ENCODE measurements around the gene CNTNAP5. TPM values are rescaled to one million over a fixed set of nuclear protein-coding genes. Genes with fewer than 3 reads are reported as not detected.
A peak's percentile ranks its signal among the peaks of the same experiment; 100 is the strongest.

Gene CNTNAP5
- polyA plus RNA-seq, 4 donors = 0.06 to 0.75 (median 0.12) TPM

DNA sequence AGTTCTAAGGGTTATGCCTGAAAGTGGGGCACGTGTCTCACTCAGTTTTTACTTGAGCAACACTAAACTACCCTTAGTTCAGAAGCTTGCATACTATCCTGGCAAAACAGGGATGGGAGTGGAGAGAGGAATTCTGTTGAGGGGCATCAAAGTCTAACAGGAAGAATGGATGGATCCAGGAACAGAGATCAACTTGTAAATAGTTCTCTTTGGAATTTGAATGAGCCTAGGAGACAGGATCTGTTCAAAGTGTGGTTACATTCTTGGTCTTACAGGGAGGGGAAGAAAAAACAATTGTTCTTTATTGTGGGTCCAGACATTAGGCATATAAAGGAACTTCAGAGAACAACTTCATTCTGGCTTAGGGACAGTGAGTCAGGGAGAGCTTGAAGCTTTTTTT lies 560.2 kb downstream of the CNTNAP5 start:
- no peak for DNase-seq (ENCODE audit: low read depth in 4 of 4, low spot score in 3 of 4)

DNA sequence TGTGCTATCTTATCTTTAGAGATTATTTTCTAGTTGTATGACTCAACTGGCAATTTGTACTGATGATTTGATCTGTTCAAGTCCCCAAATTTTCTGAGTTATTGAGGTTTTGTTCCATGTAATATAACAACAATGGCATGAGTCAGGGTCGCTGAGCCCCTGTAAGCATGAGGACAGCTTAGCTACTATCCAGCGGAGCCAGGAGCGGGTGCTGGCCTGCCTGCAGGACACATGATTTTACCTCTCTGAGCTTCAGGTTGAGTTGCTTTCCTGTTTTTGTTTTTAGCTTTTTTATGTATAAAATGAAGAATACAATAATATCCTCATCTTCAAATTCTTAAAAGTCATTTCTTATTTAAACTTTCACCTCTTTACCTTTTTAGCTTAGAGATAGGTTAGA lies 561.1 kb downstream of the CNTNAP5 start:
- DNase-seq (ENCODE audit: low read depth in 4 of 4, low spot score in 3 of 4) = no peak

DNA sequence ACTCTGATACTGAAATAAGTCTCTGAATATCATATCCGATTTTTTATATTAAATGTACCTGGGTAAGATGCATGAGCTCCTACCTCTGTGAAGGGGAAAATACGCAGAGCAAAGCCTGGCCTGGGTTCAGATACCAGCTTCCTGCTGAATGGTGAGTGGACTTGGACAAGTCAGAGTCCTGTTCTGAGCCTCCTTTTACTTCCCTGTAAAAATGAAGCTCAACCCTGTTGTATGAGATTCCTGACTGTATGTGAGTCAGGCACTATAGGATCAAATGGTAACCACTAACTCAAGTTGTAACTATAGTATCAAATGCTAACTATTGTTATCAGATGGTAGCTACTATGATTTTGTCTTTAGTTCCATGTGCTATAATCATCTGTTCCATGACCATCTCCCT lies 561.7 kb downstream of the CNTNAP5 start:
- no peak for DNase-seq (ENCODE audit: low read depth in 4 of 4, low spot score in 3 of 4)

GRCh38 chr2:124589971-124590370 lies 564.9 kb downstream of the CNTNAP5 start:
- no peak for DNase-seq (ENCODE audit: low read depth in 4 of 4, low spot score in 3 of 4)

GRCh38 chr2:124602759-124603158 lies 577.7 kb downstream of the CNTNAP5 start:
- DNase-seq (ENCODE audit: low read depth in 4 of 4, low spot score in 3 of 4) = no peak

DNA sequence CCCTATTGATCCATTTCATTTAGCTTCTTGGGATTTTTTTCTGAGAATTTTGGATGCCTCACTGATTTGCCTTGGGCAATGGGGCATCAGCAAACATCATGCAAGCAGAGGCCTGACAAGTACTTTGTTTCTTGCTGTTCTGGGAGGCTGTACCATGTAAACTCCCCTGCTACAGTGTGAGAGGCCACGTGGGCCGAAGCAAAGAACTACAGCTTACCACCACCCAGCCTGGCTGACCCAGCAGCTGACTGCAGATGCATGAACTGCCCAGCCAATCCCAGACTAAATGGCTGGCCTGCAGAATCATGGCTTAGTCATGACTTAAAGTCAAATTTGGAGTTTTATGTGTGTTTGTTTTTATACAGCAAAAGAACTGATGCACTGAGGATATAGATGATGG lies 579.9 kb downstream of the CNTNAP5 start:
- no peak for DNase-seq (ENCODE audit: low read depth in 4 of 4, low spot score in 3 of 4)

DNA sequence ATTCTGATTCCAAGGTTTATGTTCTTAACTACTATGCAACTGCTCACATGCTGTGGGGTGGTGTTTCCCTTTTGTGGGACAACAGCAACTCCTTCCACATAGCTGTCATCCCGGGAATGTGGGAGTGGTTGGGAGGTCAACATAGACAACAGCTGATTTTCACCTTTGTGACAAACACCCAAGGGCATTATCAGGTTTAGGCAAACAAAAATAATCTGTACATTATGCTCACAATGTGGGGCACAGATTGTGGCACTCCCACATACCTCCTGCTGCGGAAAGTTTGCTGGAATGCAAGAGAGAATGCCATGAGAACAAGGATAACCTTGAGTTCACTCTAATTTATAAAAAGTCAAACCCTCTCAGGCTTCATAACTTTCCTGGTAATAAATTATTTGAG lies 582.6 kb downstream of the CNTNAP5 start:
- DNase-seq (ENCODE audit: low read depth in 4 of 4, low spot score in 3 of 4) = no peak

- no peak for DNase-seq (ENCODE audit: low read depth in 4 of 4, low spot score in 3 of 4)
These were observed 584.6 kb downstream of the CNTNAP5 start for GRCh38 chr2:124609667-124610066.

DNA sequence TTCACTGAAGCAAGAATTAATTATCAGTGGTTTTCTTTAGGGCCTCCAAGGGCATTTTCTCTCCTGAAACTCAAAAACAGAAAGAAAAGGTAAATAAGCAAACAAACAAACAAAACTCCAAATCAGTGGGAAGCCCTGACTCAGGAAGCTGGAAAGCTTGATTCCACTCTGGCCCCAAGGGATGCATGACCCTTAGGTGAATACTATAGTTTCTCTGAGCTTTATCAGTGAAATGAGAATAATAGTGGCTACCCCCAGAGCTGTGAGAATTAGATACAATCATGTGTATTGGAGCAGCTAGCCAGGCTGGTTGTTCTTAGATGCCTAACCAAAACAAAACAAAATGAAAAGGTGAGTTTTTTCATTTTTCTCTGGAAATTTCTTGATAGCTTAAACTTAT lies 585.1 kb downstream of the CNTNAP5 start:
- DNase-seq (ENCODE audit: low read depth in 4 of 4, low spot score in 3 of 4) = no peak

DNA sequence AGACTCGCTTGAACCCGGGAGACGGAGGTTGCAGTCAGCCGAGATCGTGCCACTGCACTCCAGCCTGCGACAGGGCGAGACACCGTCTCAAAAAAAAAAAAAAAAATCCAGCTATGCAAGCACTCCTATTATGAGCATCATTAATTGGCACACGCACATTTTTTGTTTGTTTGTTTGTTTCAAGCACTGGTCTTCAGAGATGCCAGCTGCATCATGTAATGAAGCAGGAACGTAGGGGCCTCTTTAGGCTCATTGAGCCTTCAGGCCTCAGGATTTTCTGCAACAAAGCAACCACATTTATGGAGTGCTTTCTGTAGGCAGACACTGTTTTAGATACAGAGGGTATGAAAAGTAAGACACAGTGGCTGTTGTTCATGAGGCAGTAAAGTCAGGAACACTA lies 585.8 kb downstream of the CNTNAP5 start:
- no peak for DNase-seq (ENCODE audit: low read depth in 4 of 4, low spot score in 3 of 4)

DNA sequence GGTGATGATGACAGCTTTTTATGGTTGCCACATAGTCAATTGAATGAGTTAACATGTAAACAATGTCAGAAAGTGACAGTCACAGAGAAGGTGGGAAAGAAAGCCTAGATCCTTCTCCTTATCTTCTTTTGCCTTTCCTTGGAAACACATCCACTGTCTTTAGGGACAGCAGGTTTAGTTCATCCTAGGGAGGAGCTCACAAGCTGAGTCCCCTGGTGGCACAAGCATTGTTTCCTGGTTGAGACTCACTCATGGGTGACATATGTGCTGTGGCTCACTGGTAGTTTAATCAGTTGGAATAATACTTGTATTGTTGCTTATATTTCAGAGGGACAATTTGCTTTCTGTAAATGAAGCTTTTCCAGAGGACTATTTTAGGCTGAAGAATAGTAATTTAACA lies 598.5 kb downstream of the CNTNAP5 start:
- DNase-seq (ENCODE audit: low read depth in 4 of 4, low spot score in 3 of 4) = no peak

DNA sequence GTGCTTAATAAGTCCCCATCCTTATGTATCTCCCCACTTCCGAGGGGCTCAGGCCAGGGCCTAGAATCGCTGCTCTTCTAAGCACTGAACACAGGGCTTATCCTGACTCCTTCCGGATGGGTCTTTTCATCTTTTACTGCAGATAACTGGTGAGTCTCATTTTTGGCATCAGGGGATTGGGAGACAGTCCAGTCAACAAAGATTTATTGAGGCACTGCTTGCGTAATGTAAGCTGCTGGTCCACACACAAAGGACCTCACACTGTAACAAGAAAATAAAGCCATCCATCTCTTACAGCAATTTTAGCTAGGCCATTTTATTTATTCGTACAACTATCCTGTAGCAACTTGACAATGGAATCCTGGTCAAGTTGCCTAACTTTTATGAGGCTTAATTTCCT lies 600.5 kb downstream of the CNTNAP5 start:
- DNase-seq (ENCODE audit: low read depth in 4 of 4, low spot score in 3 of 4) = no peak

GRCh38 chr2:124626993-124627392 lies 601.9 kb downstream of the CNTNAP5 start:
- no peak for DNase-seq (ENCODE audit: low read depth in 4 of 4, low spot score in 3 of 4)

- DNase-seq (ENCODE audit: low read depth in 4 of 4, low spot score in 3 of 4) = no peak
These were observed 608.7 kb downstream of the CNTNAP5 start for GRCh38 chr2:124633812-124634211.

DNA sequence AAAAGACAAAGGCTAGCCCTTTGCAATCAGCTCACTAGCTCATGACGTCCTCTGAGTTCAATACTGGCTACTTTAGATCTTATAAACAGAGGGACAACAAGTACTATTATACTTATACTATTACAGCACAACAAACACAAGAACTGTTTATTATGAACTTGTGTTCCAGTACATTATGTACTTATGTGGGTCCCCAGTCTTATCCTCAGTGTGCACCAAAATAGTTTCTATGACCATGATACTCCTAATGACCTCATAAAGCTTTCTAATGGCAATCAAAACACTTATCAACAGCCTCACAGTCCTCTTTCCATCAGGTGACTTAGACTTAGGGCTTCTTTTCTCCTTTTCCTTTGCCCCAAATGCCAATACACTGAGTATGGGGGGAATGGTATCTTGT lies 614.4 kb downstream of the CNTNAP5 start:
- no peak for DNase-seq (ENCODE audit: low read depth in 4 of 4, low spot score in 3 of 4)

DNA sequence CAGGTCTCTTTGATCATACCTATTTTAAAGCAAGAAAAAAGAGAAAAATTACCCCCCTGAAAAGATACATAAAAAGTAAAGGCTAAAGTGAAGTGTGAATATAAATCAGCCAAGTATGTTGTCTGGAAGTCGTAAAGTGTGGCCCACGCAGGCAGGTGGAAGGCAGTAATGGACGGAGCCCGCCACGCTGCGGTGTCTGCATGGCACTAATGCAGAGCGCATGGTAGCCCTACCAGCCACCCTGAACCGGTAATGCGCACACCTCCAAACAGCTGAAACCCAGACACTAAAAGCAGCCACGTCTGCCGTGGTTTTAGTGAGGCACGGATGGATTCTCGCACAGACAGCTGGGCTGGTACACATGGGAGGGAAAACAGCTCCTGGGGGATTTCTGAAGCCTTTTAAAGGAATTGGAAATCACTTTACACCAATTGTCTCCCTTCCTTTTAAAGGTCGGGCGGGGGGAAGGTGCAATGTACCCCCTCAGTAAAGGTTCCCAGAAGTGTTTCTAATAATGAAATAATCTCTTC lies 615.2 kb downstream of the CNTNAP5 start:
- no peak for DNase-seq (ENCODE audit: low read depth in 4 of 4, low spot score in 3 of 4)

DNA sequence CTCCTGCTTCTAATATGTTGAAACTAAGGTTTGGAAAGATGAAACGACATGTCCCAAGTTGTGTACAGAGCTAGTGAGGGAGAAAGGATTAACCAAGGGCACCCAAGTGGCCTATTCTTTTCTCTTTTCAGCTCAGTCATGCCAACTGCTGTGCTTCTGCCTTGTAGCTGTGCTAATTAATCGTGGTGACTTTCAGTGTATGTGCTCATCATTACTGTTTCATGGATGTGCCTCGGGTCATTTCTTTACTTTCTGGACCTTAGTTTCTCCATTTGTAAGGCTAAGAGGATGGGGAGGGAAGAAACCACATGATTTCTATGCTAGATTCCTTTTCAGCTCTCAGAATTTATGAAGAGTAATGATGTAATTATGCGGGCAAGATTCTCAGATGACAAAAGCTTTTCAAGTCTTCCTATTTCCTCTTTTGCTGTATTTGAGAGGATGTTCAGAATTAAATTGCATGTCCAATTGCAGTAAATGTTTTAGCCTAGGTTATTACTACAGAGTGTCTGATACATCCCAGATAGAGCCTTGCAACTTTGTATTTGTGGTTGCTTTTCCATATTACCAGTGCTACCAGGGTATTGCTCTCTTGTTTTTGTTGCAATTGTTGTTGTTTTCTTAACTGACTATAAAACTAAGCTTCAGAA lies 621.2 kb downstream of the CNTNAP5 start:
- DNase-seq (ENCODE audit: low read depth in 4 of 4, low spot score in 3 of 4) = no peak

DNA sequence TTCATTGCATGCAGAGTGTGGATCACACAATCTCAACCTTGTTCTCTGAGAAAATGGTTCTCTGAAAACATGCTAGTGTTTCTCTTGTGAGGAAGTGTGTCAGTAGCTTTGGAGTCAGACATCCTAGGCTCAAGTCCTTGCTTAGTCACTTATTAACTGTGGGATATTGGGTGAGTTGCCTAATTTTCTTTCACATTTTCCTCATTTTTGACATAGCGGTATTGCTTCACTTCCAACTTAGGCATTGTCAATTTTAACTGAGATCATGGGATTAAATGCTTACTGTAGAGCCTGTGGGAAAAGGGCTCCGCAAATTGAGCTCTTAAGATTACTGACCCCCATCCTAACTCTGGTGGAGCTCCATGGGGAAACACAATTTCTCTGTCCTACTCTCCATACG lies 622.2 kb downstream of the CNTNAP5 start:
- DNase-seq (ENCODE audit: low read depth in 4 of 4, low spot score in 3 of 4) = no peak

DNA sequence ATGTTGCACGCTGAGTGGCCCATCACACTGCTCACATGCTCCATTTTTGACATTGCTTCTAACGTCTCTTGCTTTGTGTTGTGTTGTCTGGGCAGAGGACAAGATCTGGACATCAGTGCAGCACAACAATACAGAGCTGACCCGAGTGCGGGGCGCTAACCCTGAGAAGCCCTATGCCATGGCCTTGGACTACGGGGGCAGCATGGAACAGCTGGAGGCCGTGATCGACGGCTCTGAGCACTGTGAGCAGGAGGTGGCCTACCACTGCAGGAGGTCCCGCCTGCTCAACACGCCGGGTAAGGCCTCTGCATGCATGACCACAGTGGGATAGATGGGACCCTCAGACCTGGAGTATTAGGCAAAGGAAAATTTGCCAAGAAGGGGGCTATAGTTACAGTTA lies 622.6 kb downstream of the CNTNAP5 start:
- DNase-seq (ENCODE audit: low read depth in 4 of 4, low spot score in 3 of 4) = no peak

GRCh38 chr2:124649001-124649400 lies 623.9 kb downstream of the CNTNAP5 start:
- DNase-seq (ENCODE audit: low read depth in 4 of 4, low spot score in 3 of 4) = peak in 1 of 4 donors; percentile 4

DNA sequence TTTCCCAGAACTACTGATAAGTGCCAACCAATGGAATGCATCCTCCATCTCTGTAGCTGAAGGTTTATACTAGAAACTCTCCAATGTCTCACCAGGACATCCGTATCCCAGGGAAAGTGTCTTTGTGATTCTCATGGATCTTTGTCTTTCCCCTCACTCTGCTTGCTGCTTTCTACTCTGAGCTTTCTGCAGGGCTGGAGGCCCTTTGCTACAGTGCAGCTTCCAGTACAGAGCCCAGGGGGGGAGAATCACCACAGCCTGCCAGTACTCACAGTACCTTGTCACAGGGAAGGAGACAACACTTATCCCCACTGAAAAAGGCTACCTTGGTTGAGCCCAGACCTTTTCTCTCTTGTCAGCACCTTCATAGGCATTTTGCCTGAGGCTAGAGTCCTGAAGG lies 627.0 kb downstream of the CNTNAP5 start:
- DNase-seq (ENCODE audit: low read depth in 4 of 4, low spot score in 3 of 4) = no peak

- DNase-seq (ENCODE audit: low read depth in 4 of 4, low spot score in 3 of 4) = no peak
These were observed 633.3 kb downstream of the CNTNAP5 start for GRCh38 chr2:124658373-124658772.

DNA sequence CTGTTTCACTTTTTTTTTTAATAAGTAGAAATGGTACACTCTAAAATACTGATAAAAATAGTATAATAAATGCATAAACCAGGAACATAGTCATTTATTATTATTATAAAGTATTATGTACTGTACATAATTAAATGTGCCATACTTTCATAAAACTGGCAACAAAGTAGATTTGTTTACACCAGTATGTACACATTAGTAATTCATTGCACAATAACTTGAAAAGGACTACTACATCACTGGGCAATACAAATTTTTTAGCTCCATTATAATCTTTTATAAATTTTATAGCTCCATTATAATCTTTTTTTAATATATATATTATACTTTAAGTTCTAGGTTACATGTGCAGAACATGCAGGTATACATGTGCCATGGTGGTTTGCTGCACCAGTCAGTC lies 636.5 kb downstream of the CNTNAP5 start:
- no peak for DNase-seq (ENCODE audit: low read depth in 4 of 4, low spot score in 3 of 4)

All from left renal pelvis (tissue), 4 donors.